Suppressor macrophage (primary cell): ENCODE measurements around the gene ELAPOR1.

Source experiments
- DNase-seq, 4 experiments: peaks; one replicate each; pipeline ENCODE4 v3.0.0-alpha.2; 2020 to 2022

The ELAPOR1 gene

DNA sequence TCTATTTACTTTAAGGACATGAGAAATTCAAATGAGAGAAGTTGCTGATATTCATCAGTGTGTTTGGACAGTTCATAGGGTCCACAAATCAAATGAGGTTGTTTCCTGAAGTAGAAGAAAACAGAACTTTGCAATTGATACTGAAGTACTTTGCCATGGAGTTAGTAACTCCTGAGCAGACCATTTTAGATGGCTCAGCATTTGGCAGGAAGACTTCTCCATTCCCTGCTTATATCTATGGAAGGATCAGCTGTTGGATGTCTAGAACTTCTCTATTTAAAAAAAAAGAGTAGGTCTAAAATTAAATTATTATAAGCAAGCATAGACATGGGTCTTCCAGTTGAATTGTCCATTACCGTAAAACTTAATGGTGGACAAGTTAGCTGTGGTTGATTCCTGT is 18.3 kb upstream of the ELAPOR1 start:
- DNase-seq = peak in 3 of 4 experiments; percentile 28 to 67 (median 63)

DNA sequence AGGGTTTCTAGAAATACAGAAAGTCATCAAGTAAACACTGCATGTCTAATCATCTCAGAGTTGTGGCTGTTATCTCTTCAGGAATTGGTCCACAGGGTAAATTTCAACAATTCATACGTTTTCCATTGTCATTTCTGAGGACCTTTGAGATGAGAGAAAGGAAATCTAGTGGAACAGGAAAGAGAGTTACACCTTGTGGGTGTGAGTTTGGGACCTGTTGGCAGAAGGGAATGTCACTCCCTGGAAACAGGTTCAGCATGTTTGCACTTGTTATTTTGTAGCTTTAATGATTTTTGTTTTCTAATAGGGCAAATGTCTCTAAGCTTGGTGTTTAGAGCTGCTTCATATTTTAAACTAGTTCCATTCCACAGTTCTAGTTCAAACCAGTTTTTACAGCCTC is 17.8 kb upstream of the ELAPOR1 start:
- no peak for DNase-seq

DNA sequence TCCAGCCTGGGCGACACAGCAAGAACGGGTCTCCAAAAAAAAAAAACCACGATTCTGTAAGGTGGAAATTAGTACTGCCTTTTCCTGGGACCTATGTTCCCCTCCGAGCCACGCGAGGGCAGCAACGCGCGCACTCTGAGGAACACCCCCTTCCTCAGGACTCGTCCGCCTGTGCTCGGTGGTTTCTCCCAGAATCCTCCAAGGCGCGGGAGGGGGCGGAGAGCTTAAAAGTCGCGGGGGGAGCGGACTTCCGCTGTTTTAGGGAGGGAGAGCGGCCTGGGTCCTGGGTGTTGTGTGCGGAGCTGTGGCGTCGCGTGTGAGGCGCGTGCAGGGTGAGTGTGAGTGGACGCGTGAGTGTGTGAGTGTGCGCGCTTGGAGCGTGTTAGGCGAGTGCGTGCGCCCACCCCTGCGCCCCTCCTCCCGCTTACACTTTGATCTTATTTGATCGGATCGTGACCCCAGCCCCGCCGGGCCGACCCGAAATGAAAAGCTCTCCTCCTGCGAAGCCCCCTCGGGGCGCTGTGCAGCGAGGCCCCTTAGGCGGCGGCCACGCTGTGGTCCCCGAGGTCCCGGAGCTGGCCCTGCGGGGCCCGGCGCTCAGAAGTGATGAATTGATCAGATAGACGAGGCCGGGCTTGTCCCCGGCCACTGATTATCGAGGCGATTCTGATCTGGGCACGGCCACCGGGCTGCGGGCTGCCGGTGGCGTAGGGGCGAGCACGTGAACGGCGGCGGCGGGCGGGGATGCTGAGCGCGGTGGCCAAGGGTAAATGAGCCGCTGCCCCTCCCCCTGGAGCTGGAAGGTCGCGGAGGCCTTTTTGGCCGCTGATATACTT is 13.8 kb upstream of the ELAPOR1 start:
- DNase-seq = peak; percentile 98 to 99 (median 98)

DNA sequence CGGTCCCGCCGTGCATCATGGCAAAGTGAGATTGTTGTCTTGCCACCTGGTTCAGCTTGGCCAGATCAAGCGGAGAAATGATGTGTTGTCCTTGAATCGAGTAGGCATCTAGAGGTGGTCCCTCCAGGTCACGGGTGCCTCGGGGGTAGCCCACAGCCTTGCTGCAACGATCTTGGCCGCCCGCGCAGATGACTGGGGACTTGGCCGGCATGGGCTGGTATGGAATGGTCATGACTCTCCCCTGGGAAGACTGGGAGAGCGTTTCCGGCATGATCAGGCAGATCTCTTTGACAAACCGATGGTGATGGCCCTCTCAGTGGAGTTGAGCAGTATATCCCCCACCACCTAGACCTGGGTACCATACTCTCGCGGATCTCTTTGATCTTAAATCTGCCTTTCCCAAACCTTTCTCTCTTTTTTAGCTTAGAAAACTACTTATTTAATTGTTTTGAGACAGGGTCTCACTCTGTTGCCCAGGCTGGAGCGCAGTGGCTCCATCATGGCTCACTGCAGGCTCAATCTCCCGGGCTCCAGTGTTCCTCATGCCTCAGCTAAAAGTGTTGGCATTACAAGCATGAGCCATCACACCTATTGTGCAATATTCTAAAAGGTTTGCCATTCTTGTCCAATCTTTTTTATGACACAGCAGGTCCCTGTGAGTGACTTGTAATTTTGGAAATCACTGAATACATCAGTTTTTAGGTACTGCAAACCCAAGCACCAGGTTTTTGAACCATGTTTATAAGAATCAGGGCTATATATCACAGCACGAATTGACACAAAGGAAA is 9.4 kb upstream of the ELAPOR1 start:
- peak in 2 of 4 experiments; percentile 31 to 44 for DNase-seq

DNA sequence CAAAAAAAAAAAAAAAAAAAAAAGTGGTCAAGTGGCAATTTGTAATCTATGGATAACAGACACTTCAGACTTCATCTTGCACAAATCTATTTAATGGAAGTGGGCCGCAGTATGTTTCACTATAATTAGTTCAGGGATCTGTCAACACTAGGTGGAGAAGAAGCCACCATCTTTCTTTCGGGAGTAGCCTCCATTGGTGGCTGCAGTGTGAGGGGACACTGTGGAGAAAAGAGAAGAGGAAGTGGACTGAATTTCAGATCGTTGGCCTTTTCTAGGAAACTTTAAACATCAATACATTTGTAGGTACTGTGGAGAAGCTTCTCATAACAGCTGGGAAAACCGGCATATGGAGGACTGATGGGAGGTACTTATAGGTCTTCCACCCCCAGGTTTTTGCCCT is 8.0 kb upstream of the ELAPOR1 start:
- DNase-seq = no peak

DNA sequence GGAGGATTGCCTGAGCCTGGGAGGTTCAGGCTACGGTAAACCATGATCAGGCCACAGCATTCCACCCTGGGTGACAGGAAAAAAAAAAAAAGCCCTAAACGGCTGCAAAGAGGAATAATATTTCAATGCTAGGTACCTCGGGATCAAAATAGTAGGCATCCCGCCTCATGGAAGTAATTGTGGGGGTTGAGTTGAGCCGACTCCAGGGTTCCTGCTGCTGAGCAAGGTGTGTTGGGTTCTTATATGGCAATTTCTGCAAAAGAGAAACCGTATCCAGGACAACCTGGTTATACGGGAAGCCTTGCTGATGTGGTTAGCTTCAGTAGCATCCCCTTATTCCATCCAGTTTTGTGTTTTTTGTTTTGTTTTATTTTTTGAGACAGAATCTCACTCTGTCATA is 6.1 kb upstream of the ELAPOR1 start:
- no peak for DNase-seq

DNA sequence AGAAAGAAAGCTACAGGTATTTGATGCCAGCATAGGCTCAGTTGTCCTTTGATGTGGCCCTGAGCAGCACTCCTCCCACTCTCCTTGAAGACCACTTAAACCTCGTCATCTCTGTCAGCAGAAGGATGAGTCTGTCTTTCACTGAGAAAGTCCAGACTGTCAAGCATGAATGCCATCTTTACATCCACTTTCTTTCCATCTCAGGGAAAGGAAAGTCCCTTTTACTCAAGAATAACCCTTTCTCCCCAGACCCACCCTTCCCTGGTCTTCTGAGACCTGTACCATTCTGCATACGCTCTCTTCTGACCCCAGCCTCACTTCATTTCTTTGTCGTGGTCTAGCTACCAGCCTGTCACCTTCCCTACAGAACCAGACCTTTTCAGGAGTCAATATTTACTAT is 4.0 kb upstream of the ELAPOR1 start:
- DNase-seq = no peak

DNA sequence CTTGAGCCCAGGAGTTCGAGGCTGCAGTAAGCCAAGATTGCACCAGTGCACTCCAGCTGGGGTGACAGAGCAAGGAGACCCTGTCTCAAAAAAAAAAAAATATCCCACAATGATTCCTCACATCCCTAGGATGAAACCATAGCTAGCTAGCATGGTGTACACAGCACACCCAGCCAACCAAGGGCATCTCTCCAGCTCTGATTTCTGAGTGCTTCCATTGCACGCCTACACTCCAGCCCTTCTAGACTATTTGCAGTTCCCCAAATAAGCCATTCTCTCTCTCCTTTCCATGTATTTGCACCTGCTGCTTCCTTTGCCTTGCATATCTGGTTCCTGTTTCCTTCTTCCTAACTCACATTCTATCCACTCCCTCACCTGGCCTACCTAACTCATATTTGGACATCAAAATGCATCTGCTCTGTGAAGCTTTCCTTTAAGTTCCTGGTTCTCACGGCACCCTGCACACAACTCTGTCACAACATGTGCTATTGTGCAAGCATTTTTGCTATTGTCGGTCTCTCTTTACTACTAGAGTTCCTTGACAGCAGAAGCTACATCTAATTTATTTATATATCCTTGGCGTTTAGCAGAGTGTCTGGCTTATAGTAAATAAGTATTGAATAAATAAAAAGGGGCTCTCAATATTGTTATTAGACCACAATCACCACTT is 2.4 kb upstream of the ELAPOR1 start:
- peak; percentile 65 to 80 (median 72) for DNase-seq

DNA sequence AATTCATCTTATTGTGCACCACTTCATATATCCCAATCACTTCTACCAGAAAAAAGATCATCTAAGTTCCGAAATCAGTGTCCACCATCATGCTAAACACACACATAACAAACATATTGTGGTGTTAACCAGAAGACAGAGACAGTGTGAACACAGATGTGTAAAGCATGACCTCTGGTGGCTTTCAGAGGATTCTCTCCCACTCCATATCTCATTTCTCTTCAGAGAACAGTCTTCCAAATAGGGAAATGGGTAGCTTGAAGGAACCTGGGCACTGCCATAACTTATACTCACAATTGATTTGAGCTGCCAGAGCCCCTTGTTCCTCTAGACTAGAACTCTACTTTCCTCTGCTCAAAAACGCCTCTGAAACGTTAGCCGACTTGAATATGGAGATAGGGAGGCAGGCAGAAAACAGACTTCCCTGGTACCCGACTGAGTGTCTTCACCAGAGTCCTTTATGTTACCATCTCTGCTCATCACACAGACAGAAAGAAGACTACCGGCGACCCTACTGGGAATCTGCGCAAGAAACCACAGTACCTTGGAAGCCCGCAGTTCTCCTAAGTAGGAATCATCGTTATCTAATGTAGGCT is 1.8 kb upstream of the ELAPOR1 start:
- peak; percentile 21 to 62 (median 47) for DNase-seq

DNA sequence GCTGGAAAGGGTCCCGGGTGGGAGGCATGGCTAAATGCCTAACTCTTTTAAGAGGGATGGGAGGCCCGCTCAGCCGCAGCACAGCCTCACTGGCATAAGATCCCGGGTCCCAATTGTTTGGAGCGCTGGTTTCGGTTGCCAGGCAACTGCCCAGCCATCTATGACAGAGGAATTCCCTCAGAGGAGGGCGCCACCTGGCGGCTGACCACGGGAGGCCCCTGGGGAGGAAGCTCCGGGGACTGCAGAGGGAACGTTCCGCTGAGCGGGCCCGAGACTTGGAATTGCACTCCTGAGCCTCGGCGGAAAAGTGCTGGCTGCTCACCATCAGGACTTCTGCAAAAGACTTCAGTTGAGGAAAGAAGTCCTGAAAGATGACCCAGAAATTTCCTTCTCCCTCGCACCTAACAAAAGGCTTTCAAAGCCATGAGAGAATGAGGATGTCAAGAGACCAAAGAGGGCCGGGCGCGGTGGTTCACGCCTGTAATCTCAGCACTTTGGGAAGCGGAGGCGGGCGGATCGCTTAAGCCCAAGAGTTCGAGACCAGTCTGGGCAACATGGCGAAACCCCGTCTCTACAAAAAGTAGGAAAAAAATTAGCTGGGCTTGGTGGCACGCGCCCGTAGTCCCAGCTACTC is 1.1 kb upstream of the ELAPOR1 start:
- peak; percentile 91 to 97 (median 94) for DNase-seq

DNA sequence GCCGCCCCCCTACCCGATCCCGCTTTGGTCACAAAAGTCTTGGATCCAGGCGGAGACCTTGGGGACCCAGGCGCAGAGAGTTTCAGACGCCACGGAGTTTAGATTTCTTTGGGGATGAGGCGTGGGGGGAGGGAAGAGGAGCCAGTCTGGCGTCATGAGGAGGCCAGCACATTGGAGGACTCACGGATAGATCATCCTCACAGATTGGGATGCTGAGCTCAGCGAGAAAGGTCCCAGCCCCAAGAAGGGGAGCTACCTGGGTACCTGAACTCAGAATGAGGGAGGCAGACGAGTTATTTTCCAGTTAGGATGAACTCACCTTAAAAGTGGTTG is 393 bp downstream of the ELAPOR1 start:
- DNase-seq = no peak

DNA sequence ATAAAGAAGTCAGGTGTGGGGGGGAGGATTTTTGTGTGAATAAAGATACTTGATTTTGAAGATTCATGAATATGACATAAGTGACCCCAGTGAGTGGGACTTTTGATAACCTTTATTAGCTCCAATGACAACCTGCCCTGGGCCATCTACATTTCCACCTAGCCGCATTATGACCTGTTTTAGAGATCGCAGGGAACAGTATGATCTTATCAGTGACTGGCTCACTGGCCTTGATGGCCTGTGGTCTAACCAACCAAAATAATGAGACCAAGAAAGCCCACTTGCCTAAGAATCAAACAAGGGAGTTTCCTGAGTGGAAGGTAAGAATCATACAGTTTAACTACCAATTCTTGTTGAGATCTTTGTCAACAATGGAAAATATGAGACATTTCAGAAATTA is 1.8 kb downstream of the ELAPOR1 start:
- no peak for DNase-seq

DNA sequence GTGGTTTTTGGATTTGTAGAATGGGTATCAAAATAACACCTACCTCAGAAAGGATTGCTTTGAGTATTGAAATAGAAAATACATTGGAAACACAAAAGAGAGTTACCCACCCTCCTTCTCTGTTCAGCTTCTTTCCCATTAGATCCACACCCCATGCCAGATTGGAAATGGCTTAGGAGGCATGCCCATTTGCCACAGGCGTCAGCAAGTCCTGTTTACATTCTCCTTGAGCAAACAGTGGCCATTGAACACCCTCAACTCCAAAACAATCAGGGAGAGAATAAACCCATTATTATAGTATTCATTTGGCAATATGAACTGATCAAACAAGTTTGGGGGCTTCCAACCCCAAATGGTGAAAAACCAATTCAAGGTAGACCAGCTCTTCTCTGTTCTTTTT is 2.4 kb downstream of the ELAPOR1 start:
- DNase-seq = no peak

DNA sequence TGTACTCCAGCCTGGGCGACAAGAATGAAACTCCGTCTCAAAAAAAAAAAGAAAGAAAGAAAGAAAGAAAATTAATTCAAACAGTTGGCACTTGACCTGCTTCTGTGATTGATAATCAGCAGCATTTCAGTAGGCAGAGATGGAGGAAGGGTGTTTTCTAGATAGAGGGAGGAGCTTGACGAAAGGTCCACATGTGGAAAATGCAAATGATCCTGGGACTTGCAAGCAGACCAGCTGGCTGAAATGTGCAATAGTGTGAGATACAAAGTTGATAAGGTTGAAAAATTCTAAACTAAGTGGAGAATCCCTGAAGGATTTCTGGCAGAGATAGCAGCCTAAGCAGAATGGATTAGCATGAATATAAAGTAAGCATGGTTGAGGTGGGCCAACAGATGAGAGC is 4.2 kb downstream of the ELAPOR1 start:
- DNase-seq = no peak

DNA sequence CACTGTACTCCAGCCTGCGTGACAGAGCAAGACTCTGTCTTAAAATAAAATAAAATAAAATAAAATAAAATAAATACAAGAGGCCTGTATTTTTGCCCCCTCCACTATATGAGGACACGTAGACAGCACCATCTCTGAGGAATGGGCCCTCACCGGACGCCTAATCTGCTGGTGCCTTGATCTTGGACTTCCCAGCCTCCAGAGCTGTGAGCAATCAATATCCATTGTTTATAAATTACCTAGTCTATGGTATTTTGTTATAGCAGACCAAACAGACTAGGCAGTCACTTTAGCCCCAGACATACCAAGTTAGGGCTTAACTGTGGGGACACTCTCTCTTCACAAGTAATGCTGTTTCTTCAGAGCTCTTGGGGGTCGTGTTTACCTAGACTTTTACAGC is 6.4 kb downstream of the ELAPOR1 start:
- DNase-seq = no peak

DNA sequence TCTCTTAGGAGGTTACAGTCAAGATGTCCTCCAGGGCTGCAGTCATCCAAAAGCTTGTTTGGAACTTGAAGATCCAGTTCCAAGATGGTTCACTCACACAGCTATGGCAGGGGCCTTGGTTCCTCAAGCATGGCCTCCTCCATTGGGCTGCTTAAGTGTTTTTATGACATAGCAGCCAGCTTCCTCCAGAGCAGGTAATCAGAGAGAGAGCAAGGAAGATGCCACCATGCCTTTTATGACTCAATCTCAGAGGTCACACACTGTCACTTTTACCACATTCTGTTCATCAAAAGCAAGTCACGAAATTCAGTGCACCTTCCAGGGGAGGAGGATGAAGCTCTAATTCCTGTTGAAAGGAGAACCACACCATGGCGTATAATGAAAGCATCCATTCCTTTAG is 17.1 kb downstream of the ELAPOR1 start:
- no peak for DNase-seq

DNA sequence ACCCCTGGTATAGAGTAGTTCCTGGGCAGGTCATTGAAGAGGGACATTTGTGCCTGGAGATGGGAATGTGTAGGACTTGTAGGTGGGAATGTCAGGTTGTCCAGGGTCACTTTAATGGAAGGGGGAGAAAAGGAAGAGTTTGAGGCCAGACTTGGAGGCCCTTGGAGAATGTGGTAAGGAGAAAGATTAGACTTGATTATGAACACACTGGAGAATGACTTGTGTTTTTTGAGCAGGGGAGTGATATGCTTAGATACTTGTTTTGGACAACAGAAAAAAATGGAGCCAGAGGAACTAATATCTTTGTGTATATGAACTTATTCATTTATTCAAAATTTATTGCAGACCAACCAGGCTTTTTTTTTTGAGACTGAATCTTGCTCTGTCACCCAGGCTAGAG is 17.9 kb downstream of the ELAPOR1 start:
- no peak for DNase-seq

DNA sequence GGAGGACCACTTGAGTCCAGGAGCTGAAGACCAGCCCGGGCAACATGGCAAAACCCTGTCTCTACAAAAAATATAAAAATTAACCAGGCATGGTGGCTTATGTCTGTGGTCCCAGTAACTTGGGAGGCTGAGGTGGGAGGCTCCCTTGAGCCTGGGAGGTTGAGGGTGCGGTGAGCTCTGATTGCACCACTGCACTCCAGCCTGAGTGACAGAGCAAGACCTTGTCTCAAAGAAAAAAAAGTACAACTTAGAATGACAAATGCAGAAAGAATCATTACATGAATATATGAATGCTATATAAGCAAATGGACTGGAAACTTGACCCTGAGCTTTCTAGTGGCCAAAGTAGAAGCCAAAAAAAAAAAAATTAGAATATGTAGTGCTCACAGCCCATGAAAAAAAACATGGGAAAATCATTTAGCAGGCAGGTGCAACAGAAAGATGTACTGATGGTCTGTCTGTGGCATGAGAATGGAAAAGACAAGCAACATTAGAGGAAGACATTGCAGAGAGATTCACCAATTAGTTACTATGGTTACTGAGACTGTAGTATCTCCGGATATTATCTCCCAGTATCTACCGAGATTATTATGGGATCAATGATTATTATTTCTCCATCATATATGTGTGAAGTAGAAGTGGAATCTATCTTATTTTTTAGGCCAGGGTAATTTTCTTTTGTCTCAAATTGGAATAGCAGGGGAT is 19.2 kb downstream of the ELAPOR1 start:
- no peak for DNase-seq

DNA sequence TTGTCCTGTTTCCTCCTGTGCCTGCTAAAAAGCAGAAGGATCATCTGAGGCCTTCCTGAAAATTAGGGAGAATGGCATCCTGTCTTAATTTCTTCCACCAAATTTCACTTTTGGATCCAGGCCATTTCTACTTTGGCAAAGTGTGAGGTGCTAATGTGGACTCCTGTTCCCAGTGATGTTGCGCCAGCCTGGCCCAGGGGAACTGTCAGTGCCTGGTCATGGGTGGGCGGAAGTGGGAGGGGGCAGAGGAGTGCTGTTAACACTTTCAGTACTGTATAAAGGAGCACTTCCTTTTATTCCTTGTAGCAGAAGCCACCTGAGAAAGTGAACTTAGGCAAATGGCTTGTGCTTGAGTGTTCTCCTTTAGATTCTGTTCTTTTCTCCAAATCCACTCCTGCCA is 19.9 kb downstream of the ELAPOR1 start:
- DNase-seq = peak; percentile 48 to 77 (median 66)

DNA sequence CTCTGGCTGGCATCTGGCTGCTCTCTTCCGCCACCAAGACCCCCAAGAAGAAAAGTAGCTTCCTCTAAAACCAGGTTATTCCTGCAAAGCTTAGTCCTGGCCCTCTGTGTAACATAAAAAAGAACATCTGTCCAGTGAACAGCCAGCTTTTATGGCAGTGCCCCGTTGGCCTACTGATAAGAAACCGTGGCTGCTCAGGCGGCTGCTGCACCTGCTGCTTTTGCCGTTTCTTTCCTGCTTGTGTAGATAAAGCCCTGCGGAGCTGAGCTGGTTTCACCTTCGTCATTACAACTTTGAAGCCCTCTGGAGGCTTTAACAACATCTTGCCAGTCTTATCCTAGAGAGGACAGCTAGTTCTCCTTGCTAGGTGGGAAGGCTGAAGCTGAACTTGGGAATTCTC is 20.5 kb downstream of the ELAPOR1 start:
- DNase-seq = no peak

DNA sequence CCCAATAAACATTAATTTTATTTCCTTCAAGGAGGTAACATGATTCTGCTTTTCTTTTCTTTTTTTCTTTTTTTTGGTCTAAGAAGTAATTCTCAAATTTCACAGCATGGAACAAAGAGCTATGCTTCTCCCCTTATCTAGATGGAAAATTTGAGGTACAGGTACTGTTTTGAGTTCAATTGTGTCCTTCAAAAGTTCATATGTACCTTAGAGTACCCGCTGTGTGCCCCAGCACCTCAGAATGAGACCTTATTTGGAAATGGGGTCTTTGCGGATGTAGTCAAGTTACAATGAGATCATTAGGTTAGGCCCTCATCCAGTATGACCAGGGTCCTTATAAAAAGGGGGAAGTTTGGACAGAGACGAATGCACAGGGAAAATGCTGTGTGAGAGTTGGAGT is 22.0 kb downstream of the ELAPOR1 start:
- no peak for DNase-seq

DNA sequence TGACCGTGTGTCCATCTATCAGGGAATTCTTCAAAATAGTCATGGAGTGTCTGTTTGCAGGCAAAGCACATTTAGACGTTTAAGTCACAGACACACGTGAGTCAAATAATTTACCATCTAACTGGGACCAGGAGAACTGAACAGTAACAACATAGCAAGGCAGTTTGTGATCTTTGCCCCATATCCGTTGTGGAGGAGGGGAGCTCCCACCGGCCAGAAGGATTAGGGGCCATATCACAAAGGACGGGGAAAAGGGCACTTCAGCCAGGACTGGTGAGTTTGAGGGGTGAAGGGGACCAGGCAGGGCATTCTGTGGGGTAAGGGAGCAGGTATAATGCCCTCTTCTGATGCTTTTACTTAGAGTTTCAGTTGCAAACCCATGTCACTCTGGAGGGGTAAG is 22.9 kb downstream of the ELAPOR1 start:
- DNase-seq = no peak
